Measurements from ENCODE around the gene LNPEP. TPM values are rescaled to one million over a fixed set of nuclear protein-coding genes. Genes with fewer than 3 reads are reported as not detected.

Gene LNPEP
- total RNA-seq, 1 donor from 2014 or later = 57.4 TPM

DNA sequence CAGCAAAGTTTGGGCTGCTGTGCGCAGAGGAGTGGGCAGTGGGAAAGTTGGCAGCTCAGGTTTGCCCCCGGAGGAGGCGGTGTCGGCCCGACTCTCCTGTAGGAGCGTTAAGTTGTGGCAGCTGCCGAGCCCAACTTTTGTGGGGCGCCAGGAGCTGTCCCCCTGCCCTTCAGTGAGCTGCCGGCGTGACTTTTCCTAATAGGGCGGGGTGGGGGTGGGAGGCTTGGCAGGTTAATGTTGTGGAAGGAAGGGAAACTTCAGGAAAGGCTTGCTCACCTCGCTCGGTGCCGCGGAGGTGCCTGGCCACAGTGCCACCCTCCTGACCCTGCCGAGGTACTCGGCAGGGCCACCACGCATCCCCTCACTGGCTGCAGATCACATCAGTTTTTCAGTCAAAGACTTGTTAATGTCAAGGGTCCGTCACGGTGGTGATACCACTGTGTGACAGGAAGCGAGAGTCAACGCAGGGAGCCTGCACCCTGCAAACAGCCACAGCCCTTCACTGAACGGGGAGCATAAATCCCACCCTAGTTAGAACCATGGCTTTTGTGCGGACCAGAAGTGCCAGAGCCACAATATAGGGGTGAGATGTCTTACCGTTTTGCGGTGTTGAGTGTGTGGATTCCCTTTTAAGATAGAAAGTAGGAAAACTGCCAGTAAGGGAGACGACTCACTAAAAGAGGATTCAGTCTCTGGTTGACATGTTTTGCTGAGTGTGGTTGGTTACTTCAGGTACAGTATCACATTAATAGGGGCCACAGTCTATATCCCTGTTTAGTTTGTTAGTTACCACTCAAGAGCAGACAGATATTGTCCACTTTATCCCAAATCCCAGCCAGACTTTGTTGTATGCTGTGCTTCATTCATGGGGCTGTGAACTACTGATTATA lies 796 bp downstream of the LNPEP start:
- H3K4me1 ChIP-seq (ENCODE audit: control insufficient read depth in 3 of 3, insufficient read depth in 3 of 3, low read length in 3 of 3) = peaks cover 20 to 53% (median 34%) of the 10 kb centered on the region in 3 donors

DNA sequence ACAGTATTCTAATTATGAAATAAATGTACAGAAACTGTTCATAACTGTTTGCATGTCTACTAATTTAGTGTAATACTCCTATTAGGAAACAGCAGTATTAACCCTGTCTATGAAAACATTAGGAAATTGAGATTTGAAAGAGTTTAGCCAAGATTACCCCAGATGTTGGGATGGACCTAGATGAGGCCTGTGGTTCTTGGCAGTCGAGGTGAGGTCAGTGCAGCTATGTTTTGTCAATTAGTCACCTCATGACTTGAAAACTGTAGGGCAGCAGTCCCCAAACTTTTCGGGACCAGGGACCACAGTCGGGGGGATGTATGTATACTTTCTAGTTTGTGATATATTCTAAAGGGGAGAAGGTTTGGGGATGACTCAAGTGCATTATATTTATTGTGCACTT lies 4.7 kb downstream of the LNPEP start:
- Histone ChIP-seq H3K4me3 (ENCODE audit: low read length in 3 of 3) (no peak overlapping the region), H3K4me1 (ENCODE audit: control insufficient read depth in 3 of 3, insufficient read depth in 3 of 3, low read length in 3 of 3) (peaks cover 11 to 37% (median 20%) of the 10 kb centered on the region in 3 donors), H3K36me3 (ENCODE audit: control insufficient read depth in 3 of 3, insufficient read depth in 3 of 3, low read length in 3 of 3) (no peaks in the 10 kb centered on the region), H3K27me3 (ENCODE audit: control insufficient read depth in 3 of 3, insufficient read depth in 3 of 3, low read length in 3 of 3) (no peaks in the 10 kb centered on the region), H3K27ac (ENCODE audit: low read depth, low read length) (no peak overlapping the region), H3K9ac (ENCODE audit: low read depth in 1 of 3, low read length in 3 of 3) (peak overlapping the region in 1 of 3 donors; percentile 21), H3K9me3 (ENCODE audit: control insufficient read depth in 3 of 3, low read length in 3 of 3) (no peaks in the 10 kb centered on the region)

More for the DNA sequence above, 796 bp downstream of the LNPEP start:
- peak overlapping the region; percentile 85 to 98 (median 94) for H3K4me3 ChIP-seq (ENCODE audit: low read length in 3 of 3)
- peak overlapping the region; percentile 97 for H3K27ac ChIP-seq (ENCODE audit: low read depth, low read length)
- peak overlapping the region; percentile 96 to 99 (median 97) for H3K9ac ChIP-seq (ENCODE audit: low read depth in 1 of 3, low read length in 3 of 3)
- no peaks in the 10 kb centered on the region for H3K36me3 ChIP-seq (ENCODE audit: control insufficient read depth in 3 of 3, insufficient read depth in 3 of 3, low read length in 3 of 3)
- no peaks in the 10 kb centered on the region for H3K27me3 ChIP-seq (ENCODE audit: control insufficient read depth in 3 of 3, insufficient read depth in 3 of 3, low read length in 3 of 3)
- no peaks in the 10 kb centered on the region for H3K9me3 ChIP-seq (ENCODE audit: control insufficient read depth in 3 of 3, low read length in 3 of 3)

DNA sequence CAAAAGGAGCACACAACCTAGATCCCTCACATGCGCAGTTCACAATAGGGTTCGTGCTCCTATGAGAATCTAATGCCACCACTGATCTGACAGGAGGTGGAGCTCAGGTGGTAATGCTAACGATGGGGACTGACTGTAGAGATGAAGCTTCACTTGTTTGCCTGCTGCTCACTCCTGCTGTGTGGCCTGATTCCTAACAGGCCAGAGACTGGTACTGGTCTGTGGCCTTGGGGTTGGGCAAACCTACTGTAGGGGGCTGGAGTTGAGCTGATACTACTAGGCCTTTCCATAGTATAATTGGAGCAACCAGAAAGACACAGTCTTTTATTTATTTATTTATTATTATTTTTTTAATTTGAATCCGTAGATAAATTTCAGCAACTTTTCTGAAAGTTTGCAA lies 5.3 kb downstream of the LNPEP start:
- no peak overlapping the region for H3K27ac ChIP-seq (ENCODE audit: low read depth, low read length)
- peaks cover 11 to 36% (median 20%) of the 10 kb centered on the region in 3 donors for H3K4me1 ChIP-seq (ENCODE audit: control insufficient read depth in 3 of 3, insufficient read depth in 3 of 3, low read length in 3 of 3)
- no peaks in the 10 kb centered on the region for H3K27me3 ChIP-seq (ENCODE audit: control insufficient read depth in 3 of 3, insufficient read depth in 3 of 3, low read length in 3 of 3)

DNA sequence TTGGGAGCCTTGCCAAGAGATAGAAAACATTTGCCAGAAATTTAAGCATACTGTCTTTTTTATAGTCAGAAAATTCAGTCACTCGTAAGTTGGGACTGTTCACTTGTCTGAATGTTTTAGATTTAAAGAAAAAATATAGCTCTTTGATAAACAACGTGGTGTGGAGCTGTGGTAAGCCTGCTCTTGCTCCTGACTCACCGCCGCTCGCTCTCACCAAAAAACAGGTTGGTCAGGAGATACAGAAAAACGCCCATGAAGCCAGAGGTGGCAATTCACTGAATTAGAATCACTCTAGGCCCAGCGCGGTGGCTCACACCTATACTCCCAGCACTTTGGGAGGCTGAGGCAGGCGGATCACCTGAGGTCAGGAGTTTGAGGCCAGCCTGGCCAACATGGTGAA lies 6.2 kb downstream of the LNPEP start:
- Histone ChIP-seq H3K4me3 (ENCODE audit: low read length in 3 of 3) (no peak overlapping the region), H3K36me3 (ENCODE audit: control insufficient read depth in 3 of 3, insufficient read depth in 3 of 3, low read length in 3 of 3) (no peaks in the 10 kb centered on the region), H3K9ac (ENCODE audit: low read depth in 1 of 3, low read length in 3 of 3) (no peak overlapping the region), H3K27ac (ENCODE audit: low read depth, low read length) (no peak overlapping the region), H3K9me3 (ENCODE audit: control insufficient read depth in 3 of 3, low read length in 3 of 3) (no peaks in the 10 kb centered on the region), H3K27me3 (ENCODE audit: control insufficient read depth in 3 of 3, insufficient read depth in 3 of 3, low read length in 3 of 3) (no peaks in the 10 kb centered on the region), H3K4me1 (ENCODE audit: control insufficient read depth in 3 of 3, insufficient read depth in 3 of 3, low read length in 3 of 3) (peaks cover 11 to 30% (median 20%) of the 10 kb centered on the region in 3 donors)

More for the DNA sequence above, 5.3 kb downstream of the LNPEP start:
- Histone ChIP-seq H3K36me3 (ENCODE audit: control insufficient read depth in 3 of 3, insufficient read depth in 3 of 3, low read length in 3 of 3) (no peaks in the 10 kb centered on the region), H3K9me3 (ENCODE audit: control insufficient read depth in 3 of 3, low read length in 3 of 3) (no peaks in the 10 kb centered on the region), H3K4me3 (ENCODE audit: low read length in 3 of 3) (no peak overlapping the region), H3K9ac (ENCODE audit: low read depth in 1 of 3, low read length in 3 of 3) (no peak overlapping the region)

- H3K9me3 ChIP-seq (ENCODE audit: control insufficient read depth in 3 of 3, low read length in 3 of 3) = no peaks in the 10 kb centered on the region
- no peak overlapping the region for H3K4me3 ChIP-seq (ENCODE audit: low read length in 3 of 3)
- H3K4me1 ChIP-seq (ENCODE audit: control insufficient read depth in 3 of 3, insufficient read depth in 3 of 3, low read length in 3 of 3) = peaks cover 11 to 22% (median 15%) of the 10 kb centered on the region in 3 donors
- no peaks in the 10 kb centered on the region for H3K27me3 ChIP-seq (ENCODE audit: control insufficient read depth in 3 of 3, insufficient read depth in 3 of 3, low read length in 3 of 3)
- H3K9ac ChIP-seq (ENCODE audit: low read depth in 1 of 3, low read length in 3 of 3) = no peak overlapping the region
- no peaks in the 10 kb centered on the region for H3K36me3 ChIP-seq (ENCODE audit: control insufficient read depth in 3 of 3, insufficient read depth in 3 of 3, low read length in 3 of 3)
- no peak overlapping the region for H3K27ac ChIP-seq (ENCODE audit: low read depth, low read length)
Measured at GRCh38 chr5:96942911-96943310, 7.0 kb downstream of the LNPEP start.

DNA sequence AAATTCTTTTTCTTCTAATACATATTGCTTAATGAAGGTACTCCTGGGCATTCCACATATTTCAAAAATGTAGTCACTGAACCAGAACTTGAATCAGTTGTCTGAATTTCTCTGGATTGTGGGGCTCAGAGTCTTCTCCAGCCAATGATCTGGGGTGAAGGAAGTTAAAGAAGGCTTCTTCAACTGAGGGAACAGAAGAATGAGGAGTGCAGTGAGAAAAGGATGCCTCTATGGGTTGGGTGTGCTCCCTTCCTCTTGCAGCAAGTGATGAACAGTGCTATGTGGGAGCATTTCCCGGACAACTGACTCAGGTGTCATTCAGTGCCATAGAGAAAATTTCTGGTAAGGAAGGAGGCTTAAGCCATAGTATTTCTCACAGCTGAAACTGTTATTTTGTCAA lies 7.9 kb downstream of the LNPEP start:
- Histone ChIP-seq H3K9ac (ENCODE audit: low read depth in 1 of 3, low read length in 3 of 3) (peak overlapping the region in 1 of 3 donors; percentile 20), H3K27me3 (ENCODE audit: control insufficient read depth in 3 of 3, insufficient read depth in 3 of 3, low read length in 3 of 3) (no peaks in the 10 kb centered on the region), H3K9me3 (ENCODE audit: control insufficient read depth in 3 of 3, low read length in 3 of 3) (no peaks in the 10 kb centered on the region), H3K36me3 (ENCODE audit: control insufficient read depth in 3 of 3, insufficient read depth in 3 of 3, low read length in 3 of 3) (no peaks in the 10 kb centered on the region), H3K4me3 (ENCODE audit: low read length in 3 of 3) (no peak overlapping the region), H3K4me1 (ENCODE audit: control insufficient read depth in 3 of 3, insufficient read depth in 3 of 3, low read length in 3 of 3) (peaks cover 6 to 14% (median 7%) of the 10 kb centered on the region in 3 donors), H3K27ac (ENCODE audit: low read depth, low read length) (peak overlapping the region; percentile 5)

- Histone ChIP-seq H3K36me3 (ENCODE audit: control insufficient read depth in 3 of 3, insufficient read depth in 3 of 3, low read length in 3 of 3) (no peaks in the 10 kb centered on the region), H3K4me3 (ENCODE audit: low read length in 3 of 3) (no peak overlapping the region), H3K4me1 (ENCODE audit: control insufficient read depth in 3 of 3, insufficient read depth in 3 of 3, low read length in 3 of 3) (peaks cover 2 to 14% (median 7%) of the 10 kb centered on the region in 3 donors), H3K9ac (ENCODE audit: low read depth in 1 of 3, low read length in 3 of 3) (no peak overlapping the region), H3K27ac (ENCODE audit: low read depth, low read length) (no peak overlapping the region), H3K27me3 (ENCODE audit: control insufficient read depth in 3 of 3, insufficient read depth in 3 of 3, low read length in 3 of 3) (no peaks in the 10 kb centered on the region), H3K9me3 (ENCODE audit: control insufficient read depth in 3 of 3, low read length in 3 of 3) (no peaks in the 10 kb centered on the region)
Measured at GRCh38 chr5:96945144-96945897, 9.4 kb downstream of the LNPEP start.

DNA sequence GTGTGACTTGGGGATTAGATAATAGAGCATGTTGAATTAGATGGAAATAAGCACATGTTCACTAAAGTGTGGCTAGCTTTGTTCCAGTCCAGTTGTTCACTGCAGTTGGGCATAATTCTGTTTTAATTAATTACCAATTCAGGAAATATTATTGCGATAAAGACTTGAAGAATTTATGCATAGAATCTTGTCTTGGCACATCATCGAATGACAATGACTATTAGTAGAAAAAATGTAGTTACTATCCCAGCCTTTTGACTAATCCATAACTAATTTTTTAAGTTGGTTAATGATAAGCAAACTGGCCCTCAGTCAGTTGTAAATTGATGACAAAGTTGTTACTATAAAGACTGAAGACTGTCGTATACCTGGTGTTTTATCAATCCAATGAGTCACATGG lies 10.5 kb downstream of the LNPEP start:
- Histone ChIP-seq H3K4me1 (ENCODE audit: control insufficient read depth in 3 of 3, insufficient read depth in 3 of 3, low read length in 3 of 3) (peaks cover 3 to 6% (median 5%) of the 10 kb centered on the region in 3 donors), H3K27me3 (ENCODE audit: control insufficient read depth in 3 of 3, insufficient read depth in 3 of 3, low read length in 3 of 3) (no peaks in the 10 kb centered on the region), H3K9me3 (ENCODE audit: control insufficient read depth in 3 of 3, low read length in 3 of 3) (no peaks in the 10 kb centered on the region), H3K9ac (ENCODE audit: low read depth in 1 of 3, low read length in 3 of 3) (no peak overlapping the region), H3K27ac (ENCODE audit: low read depth, low read length) (no peak overlapping the region), H3K4me3 (ENCODE audit: low read length in 3 of 3) (no peak overlapping the region), H3K36me3 (ENCODE audit: control insufficient read depth in 3 of 3, insufficient read depth in 3 of 3, low read length in 3 of 3) (no peaks in the 10 kb centered on the region)

DNA sequence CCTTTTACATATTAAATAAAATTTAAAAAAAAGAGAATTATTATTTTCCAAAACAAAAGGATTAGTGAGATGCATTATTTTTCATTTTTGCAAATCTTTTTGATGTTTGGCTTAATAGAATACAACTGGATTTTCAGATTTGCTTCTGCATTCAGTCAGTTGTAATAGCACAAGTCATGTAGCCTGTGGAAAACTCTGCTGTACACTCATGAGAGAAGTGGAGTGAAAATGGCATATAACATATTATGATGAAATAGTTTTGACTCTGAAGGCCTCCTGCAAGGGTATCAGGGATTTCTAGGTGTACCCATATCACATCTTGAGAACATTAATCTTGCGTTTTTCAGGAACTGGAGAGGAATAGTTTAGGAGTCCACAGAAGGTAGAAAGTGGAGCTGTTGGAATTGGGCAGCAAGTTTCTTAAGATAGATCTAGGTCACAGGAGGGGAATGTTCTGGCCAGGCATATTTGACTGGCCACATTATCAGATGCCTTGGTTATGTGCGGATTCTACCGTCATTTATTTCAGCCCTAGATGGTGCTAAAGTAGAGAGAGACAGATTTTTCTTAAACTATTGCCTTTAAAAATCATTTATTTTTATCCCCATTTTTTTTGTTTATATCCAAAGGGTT lies 16.4 kb downstream of the LNPEP start:
- Histone ChIP-seq H3K27me3 (ENCODE audit: control insufficient read depth in 3 of 3, insufficient read depth in 3 of 3, low read length in 3 of 3) (no peaks in the 10 kb centered on the region), H3K27ac (ENCODE audit: low read depth, low read length) (peak overlapping the region; percentile 90), H3K9ac (ENCODE audit: low read depth in 1 of 3, low read length in 3 of 3) (peak overlapping the region; percentile 22 to 60 (median 52)), H3K36me3 (ENCODE audit: control insufficient read depth in 3 of 3, insufficient read depth in 3 of 3, low read length in 3 of 3) (no peaks in the 10 kb centered on the region), H3K9me3 (ENCODE audit: control insufficient read depth in 3 of 3, low read length in 3 of 3) (no peaks in the 10 kb centered on the region), H3K4me1 (ENCODE audit: control insufficient read depth in 3 of 3, insufficient read depth in 3 of 3, low read length in 3 of 3) (peaks cover 12 to 20% (median 18%) of the 10 kb centered on the region in 3 donors), H3K4me3 (ENCODE audit: low read length in 3 of 3) (peak overlapping the region in 2 of 3 donors; percentile 22 to 60)
